H1 (cell line): ENCODE data around the gene ZFP69. TPM values are rescaled to one million over a fixed set of nuclear protein-coding genes. Genes with fewer than 3 reads are reported as not detected.

Source experiments
- CTCF ChIA-PET: fragments of 300-600 bp; sonication (Branson Sonifier 250); formaldehyde crosslinking; loops from one replicate; lab custom pipeline; 2021; ENCODE audit not compliant: partially characterized antibody; lab: Charles Lee
- POLR2A ChIA-PET: fragments of 300-600 bp; sonication (Branson Sonifier 250); formaldehyde crosslinking; loops from one replicate; lab custom pipeline; 2021; ENCODE audit warnings: inconsistent platforms; ENCODE audit not compliant: partially characterized antibody; lab: Charles Lee
- DNase-seq, 2 experiments: peaks; one replicate each; pipeline versions ENCODE4 v3.0.0 to v3.0.0-alpha.2; 2010 to 2022; ENCODE audit warnings: low spot score in 2 of 2, low read depth in 1 of 2, mixed read lengths in 1 of 2
- FAIRE-seq: peaks from 2 replicates; lab custom pipeline; 2011; peaks lifted over from hg19 to GRCh38; lab: Jason Lieb, UNC
- H2AFZ ChIP-seq: 2 replicates; pipeline ENCODE4 v1.8.1; 2012; ENCODE audit warnings: low read length, inconsistent platforms
- H2AK5ac ChIP-seq: 2 replicates; pipeline ENCODE4 v1.6.1; 2013; ENCODE audit warnings: low read depth, low read length
- H2BK120ac ChIP-seq: replicated peaks from 2 replicates; pipeline ENCODE3; 2013; ENCODE audit warnings: low read depth, low read length, inconsistent platforms
- H2BK12ac ChIP-seq: 2 replicates; pipeline ENCODE4 v1.6.1; 2013; ENCODE audit warnings: low read depth, low read length
- H2BK15ac ChIP-seq: 2 replicates; pipeline ENCODE4 v1.6.1; 2013; ENCODE audit warnings: low read length
- H2BK20ac ChIP-seq: 2 replicates; pipeline ENCODE4 v1.6.1; 2013; ENCODE audit warnings: low read length
- H2BK5ac ChIP-seq: 2 replicates; pipeline ENCODE4 v1.6.1; 2013; ENCODE audit warnings: low read depth, low read length
- H3K14ac ChIP-seq: 2 replicates; pipeline ENCODE4 v1.6.1; 2013; ENCODE audit warnings: inconsistent platforms; ENCODE audit not compliant: insufficient read length
- H3K18ac ChIP-seq: 2 replicates; pipeline ENCODE4 v1.6.1; 2013; ENCODE audit warnings: low read length; ENCODE audit errors: extremely low read depth
- H3K23ac ChIP-seq: 2 replicates; pipeline ENCODE4 v1.6.1; 2013; ENCODE audit warnings: inconsistent platforms; ENCODE audit not compliant: insufficient read length
- H3K23me2 ChIP-seq: 2 replicates; pipeline ENCODE4 v1.6.1; 2013; ENCODE audit warnings: low read depth, low read length
- H3K27ac ChIP-seq: 2 replicates; pipeline ENCODE4 v1.6.1; 2011; ENCODE audit warnings: low read depth, low read length, inconsistent platforms
- H3K27me3 ChIP-seq, 4 experiments: replicated peaks in 1 of 4; 1 replicate in 1 of 4; 2 replicates in 3 of 4; pipeline versions ENCODE4 v1.6.1 to v1.8.1; 2011 to 2013; ENCODE audit warnings: low read length in 3 of 4, mild to moderate bottlenecking in 3 of 4, inconsistent platforms in 2 of 4, mixed read lengths in 2 of 4, moderate library complexity in 1 of 4; ENCODE audit not compliant: control insufficient read depth in 3 of 4, insufficient read depth in 3 of 4; ENCODE audit errors: extremely low read depth in 1 of 4
- H3K36me3 ChIP-seq, 4 experiments: 2 replicates each; pipeline versions ENCODE4 v1.6.1 to v1.8.1; 2011 to 2013; ENCODE audit warnings: mild to moderate bottlenecking in 4 of 4, low read length in 3 of 4, moderate library complexity in 2 of 4, control low read depth in 1 of 4, inconsistent platforms in 1 of 4; ENCODE audit not compliant: insufficient read depth in 4 of 4, control insufficient read depth in 2 of 4
- H3K4ac ChIP-seq: replicated peaks from 2 replicates; pipeline ENCODE3; 2013; ENCODE audit warnings: low read length, low read depth, mixed read lengths, inconsistent platforms; ENCODE audit not compliant: insufficient read length
- H3K4me1 ChIP-seq, 4 experiments: replicated peaks in 1 of 4; 1 replicate in 1 of 4; 2 replicates in 3 of 4; pipeline versions ENCODE4 v1.6.1 to v1.8.1; 2011 to 2013; ENCODE audit warnings: low read length in 3 of 4, inconsistent platforms in 2 of 4, mixed read lengths in 1 of 4; ENCODE audit not compliant: insufficient read depth in 4 of 4, control insufficient read depth in 3 of 4
- H3K4me2 ChIP-seq, 2 experiments: 2 replicates each; pipeline versions ENCODE4 v1.6.1 to v1.8.1; 2011 to 2013; ENCODE audit warnings: low read depth in 2 of 2, low read length in 2 of 2, control low read depth in 1 of 2, inconsistent platforms in 1 of 2, mild to moderate bottlenecking in 1 of 2; ENCODE audit not compliant: insufficient read depth in 1 of 2
- H3K4me3 ChIP-seq, 4 experiments: fragments of 200-600, 300-600 bp in 1 of 4; sonication (generic), shearing (Covaris generic), sonication (Bioruptor Twin) in 1 of 4; 2 replicates each; pipeline versions ENCODE4 v1.5.1 to v1.8.1; 2011 to 2016; ENCODE audit warnings: low read length in 4 of 4, low read depth in 3 of 4, control low read depth in 2 of 4, inconsistent platforms in 2 of 4, mild to moderate bottlenecking in 2 of 4, mixed read lengths in 1 of 4, moderate library complexity in 1 of 4; ENCODE audit not compliant: insufficient read depth in 2 of 4; ENCODE audit errors: extremely low read depth in 1 of 4
- H3K56ac ChIP-seq: replicated peaks from 2 replicates; pipeline ENCODE3; 2013; ENCODE audit warnings: low read depth, mild to moderate bottlenecking, mixed read lengths, low read length, inconsistent platforms; ENCODE audit not compliant: insufficient read length
- H3K79me1 ChIP-seq: 2 replicates; pipeline ENCODE4 v1.6.1; 2013; ENCODE audit warnings: low read depth, low read length, control low read depth
- H3K79me2 ChIP-seq, 2 experiments: 2 replicates each; pipeline versions ENCODE4 v1.6.1 to v1.8.1; 2012 to 2013; ENCODE audit warnings: low read length in 2 of 2, mild to moderate bottlenecking in 2 of 2, inconsistent platforms in 1 of 2; ENCODE audit not compliant: insufficient read depth in 2 of 2, control insufficient read depth in 1 of 2
- H3K9ac ChIP-seq, 4 experiments: replicated peaks in 1 of 4; 1 replicate in 1 of 4; 2 replicates in 3 of 4; pipeline versions ENCODE4 v1.6.1 to v1.8.1; 2011 to 2013; ENCODE audit warnings: low read depth in 3 of 4, low read length in 3 of 4, control low read depth in 2 of 4, mild to moderate bottlenecking in 2 of 4, moderate library complexity in 2 of 4, inconsistent platforms in 1 of 4; ENCODE audit errors: extremely low read depth in 1 of 4
- H3K9me3 ChIP-seq, 2 experiments: 2 replicates each; pipeline versions ENCODE4 v1.6.1 to v1.8.1; 2012 to 2013; ENCODE audit warnings: mild to moderate bottlenecking in 2 of 2, moderate library complexity in 2 of 2, control low read depth in 1 of 2, inconsistent platforms in 1 of 2, low read depth in 1 of 2, low read length in 1 of 2, mixed read lengths in 1 of 2; ENCODE audit not compliant: insufficient read depth in 2 of 2
- H4K20me1 ChIP-seq, 2 experiments: replicated peaks in 1 of 2; 2 replicates each; pipeline versions ENCODE3 to v1.8.1; 2011 to 2013; ENCODE audit warnings: inconsistent platforms in 2 of 2, low read length in 2 of 2, mild to moderate bottlenecking in 1 of 2; ENCODE audit not compliant: insufficient read depth in 2 of 2, control insufficient read depth in 1 of 2
- H4K5ac ChIP-seq: 2 replicates; pipeline ENCODE4 v1.6.1; 2013; ENCODE audit warnings: low read length, low read depth, mixed read lengths, inconsistent platforms; ENCODE audit not compliant: insufficient read length
- H4K8ac ChIP-seq: 2 replicates; pipeline ENCODE4 v1.8.0; 2013; ENCODE audit warnings: mild to moderate bottlenecking, moderate library complexity, low read length, inconsistent platforms; ENCODE audit not compliant: insufficient read depth; ENCODE audit errors: extremely low read depth
- H4K91ac ChIP-seq: replicated peaks from 2 replicates; pipeline ENCODE3; 2013; ENCODE audit warnings: low read length, mixed read lengths, inconsistent platforms; ENCODE audit not compliant: insufficient read length
- ATF2 ChIP-seq: IDR thresholded peaks from 2 replicates; pipeline ENCODE4 v1.6.1; 2012; ENCODE audit warnings: low read length, inconsistent platforms
- CEBPB ChIP-seq: IDR thresholded peaks from 2 replicates; pipeline ENCODE4 v1.6.1; 2012; ENCODE audit warnings: low read depth, low read length
- CHD2 ChIP-seq: IDR thresholded peaks from 2 replicates; pipeline ENCODE4 v1.6.1; 2012; ENCODE audit warnings: low read length, improper control_type of control experiment
- EGR1 ChIP-seq: IDR thresholded peaks from 2 replicates; pipeline ENCODE4 v1.6.1; 2011; ENCODE audit warnings: low read depth, low read length, borderline replicate concordance
- SIN3A ChIP-seq, 2 experiments: IDR thresholded peaks in 1 of 2; conservative IDR thresholded peaks in 1 of 2; 2 replicates each; pipeline ENCODE4 v1.6.1; 2011 to 2012; ENCODE audit warnings: low read length in 2 of 2, improper control_type of control experiment in 1 of 2, low read depth in 1 of 2, mild to moderate bottlenecking in 1 of 2
- SIRT6 ChIP-seq: IDR thresholded peaks from one replicate; pipeline ENCODE4 v1.7.1; 2012; ENCODE audit warnings: low read length, inconsistent platforms
- TAF1 ChIP-seq: IDR thresholded peaks from 2 replicates; pipeline ENCODE4 v1.6.1; 2011; ENCODE audit warnings: mild to moderate bottlenecking, low read depth, low read length
- TCF12 ChIP-seq: IDR thresholded peaks from 2 replicates; pipeline ENCODE4 v1.6.1; 2011; ENCODE audit warnings: low read depth, mild to moderate bottlenecking, low read length
- YY1 ChIP-seq: IDR thresholded peaks from 2 replicates; pipeline ENCODE4 v1.6.1; 2011; ENCODE audit warnings: low read depth, mild to moderate bottlenecking, low read length
- WGBS, 2 experiments: shearing (Covaris generic) in 1 of 2; methylation state at CpG; one replicate each; pipeline versions ENCODE4 v1.1.6 to v1.1.7; 2013 to 2015; ENCODE audit warnings: low lambda C conversion rate in 2 of 2, mixed read lengths in 2 of 2, inconsistent platforms in 1 of 2, low coverage in 1 of 2, missing lambda C conversion rate in 1 of 2; ENCODE audit not compliant: insufficient replicate concordance in 2 of 2, insufficient coverage in 1 of 2, insufficient read length in 1 of 2; ENCODE audit errors: extremely low coverage in 1 of 2, missing lambda C conversion rate in 1 of 2; 5-methylcytosine and 5-hydroxymethylcytosine counted together
- polyA plus RNA-seq, 7 experiments: library from polyadenylated mRNA; depleted of rRNA in 3 of 7; stranded (reverse) in 5 of 7; unstranded in 2 of 7; fragments of >200 nt in 5 of 7; fragments of 200-250 nt in 2 of 7; gene quantifications; 1 replicate in 5 of 7; 2 replicates in 1 of 7; 4 replicates in 1 of 7; pipeline versions ENCODE4 v1.2.1 to v1.2.3, GENCODE V29; 2011 to 2013; ENCODE audit warnings: missing spikeins in 2 of 7, mixed read lengths in 2 of 7
- total RNA-seq: library from RNA; stranded (reverse); fragmentation: NEBNext Ultra II Directional; extraction: Animal tissue kit (Norgen Biotek cat#: 25700); gene quantifications from 2 replicates; pipeline ENCODE4 v1.2.1, GENCODE V29; 2021

The ZFP69 gene
- total and polyA plus RNA-seq, 2 of the 8 experiments (the other 6 are each of a cell fraction or from before 2014, with no cell fraction given), result 1.0 to 4.3 TPM

DNA sequence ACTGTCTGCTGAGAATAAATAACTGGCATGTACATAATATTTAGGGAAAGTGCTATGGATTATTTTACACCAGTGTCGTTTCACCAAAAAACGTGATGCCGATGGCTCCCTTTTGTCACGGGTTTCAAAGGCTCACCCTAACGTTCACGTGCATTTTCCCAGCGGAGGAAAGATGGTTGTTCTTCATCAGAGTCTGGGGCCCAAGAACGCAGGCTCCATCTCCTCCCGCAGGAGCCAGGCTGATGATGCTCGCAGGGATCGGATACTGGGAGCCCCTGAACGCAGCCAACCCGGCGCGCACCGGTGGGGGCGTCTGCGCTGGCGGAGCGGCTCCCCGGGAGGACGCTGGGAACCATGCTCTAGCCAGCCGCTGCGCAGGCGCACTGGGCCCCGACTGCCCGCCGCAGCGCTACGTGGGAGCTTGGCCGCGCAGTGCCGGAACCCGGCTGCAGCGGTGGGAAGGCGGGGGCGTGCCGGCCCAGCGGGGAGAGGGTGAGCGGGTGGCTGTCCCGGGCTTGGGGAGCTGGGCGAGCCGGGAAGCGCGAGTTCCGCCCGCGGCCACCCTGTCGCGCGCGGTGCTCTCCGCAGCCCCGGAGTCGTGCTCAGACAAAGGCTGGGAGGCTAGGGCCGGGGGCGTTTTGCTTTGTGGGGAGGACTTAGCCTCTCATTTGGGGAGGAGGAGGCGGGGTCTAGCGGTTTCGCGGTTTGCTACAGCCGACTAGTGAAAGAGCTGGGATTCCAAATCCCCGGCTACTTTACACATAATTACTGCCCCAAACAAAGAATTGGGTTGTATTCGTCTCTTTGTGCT lies 27.2 kb upstream of the ZFP69 start, which contains the start of gene ZFP69B:
TSS of gene ZFP69B (plus strand) at position 793 of the 811 bp plus-strand sequence. CDS start 486 bp downstream, outside the sequence.
- Histone ChIP-seq H2AK5ac (peak within 1 kb of the TSS; percentile 61; the same call in 1 of the 2 replicates), H2BK15ac (peak within 1 kb of the TSS; percentile 73; the same call in 1 of the 2 replicates), H3K4me1 (peaks cover 0 to 8% (median 2%) of the 10 kb centered on the region in 4 experiments; a peak in 5 of 7 replicates), H2BK120ac (no peak within 1 kb of the TSS), H3K4ac (no peak within 1 kb of the TSS), H3K4me3 (peak within 1 kb of the TSS; percentile 62 to 76 (median 68)), H3K79me2 (peaks cover 0 to 6% of the 10 kb centered on the region in 2 experiments; a peak in 1 of 4 replicates), H3K27me3 (no peaks in the 10 kb centered on the region), H2AFZ (peak within 1 kb of the TSS; percentile 96), H3K4me2 (peak within 1 kb of the TSS; percentile 79 to 97), H4K91ac (peak within 1 kb of the TSS; percentile 68), H2BK20ac (no peak within 1 kb of the TSS), H3K79me1 (no peaks in the 10 kb centered on the region), H3K9me3 (peaks cover 3 to 13% of the 10 kb centered on the region in 2 experiments; a peak in 2 of 4 replicates), H3K27ac (peak within 1 kb of the TSS; percentile 83), H3K23ac (no peak within 1 kb of the TSS), H3K23me2 (peaks cover 10% of the 10 kb centered on the region; the same call in 1 of the 2 replicates), H2BK12ac (peak within 1 kb of the TSS; percentile 71), H3K36me3 (peaks cover 0 to 21% (median 5%) of the 10 kb centered on the region in 4 experiments; a peak in 3 of 8 replicates), H3K56ac (peak within 1 kb of the TSS; percentile 74), H3K9ac (peak within 1 kb of the TSS; percentile 76 to 89 (median 79)), H2BK5ac (peak within 1 kb of the TSS; percentile 68; the same call in 1 of the 2 replicates), H4K5ac (peak within 1 kb of the TSS; percentile 82), H3K14ac (no peak within 1 kb of the TSS), H3K18ac (peak within 1 kb of the TSS; percentile 93), H4K8ac (peak within 1 kb of the TSS; percentile 90; the same call in 1 of the 2 replicates), H4K20me1 (no peaks in the 10 kb centered on the region)
- WGBS, 2 experiments, result 2% methylated on average over 51 of the region's 64 CpGs; no CpG with 5 or more reads in 1 of the 2 experiments
- POLR2A ChIA-PET, result interaction anchor here (0.7 to 2.0 kb wide), 14 partner anchors 12 to 410 kb away, joined by 3 to 8 read pairs (median 5); partner anchors contain the start of genes CAP1, NFYC, ZFP69 and ZNF684
- DNase-seq (peak; percentile 84 to 97), FAIRE-seq (no peak)
- CTCF ChIA-PET, result interaction anchor here (0.5 to 1.6 kb wide), 6 partner anchors 10 to 147 kb away, joined by 3 to 4 read pairs (median 4); no protein-coding TSS in a partner anchor
- TF ChIP-seq TCF12 (no peak), CEBPB (no peak), SIRT6 (no peak), SIN3A (conservative IDR thresholded peaks at IDR 0.05 in 1 of 2, IDR thresholded peaks at IDR 0.05 in 1 of 2; ENCODE audit: low read depth in 1 of 2, low read length in 2 of 2) (0 out of 4 replicates have a peak, but pooled peaks of 1 of the 2 experiments have one; percentile 45), YY1 (peak; percentile 32; the same call in 1 of the 2 replicates), EGR1 (peak; percentile 95), TAF1 (0 out of 2 replicates have a peak, but pooled peaks have one; percentile 62), CHD2 (no peak), ATF2 (no peak)
